Gastroesophageal sphincter (tissue), 4 donors: Measurements from ENCODE around the gene HSP90AB1. TPM values are rescaled to one million over a fixed set of nuclear protein-coding genes. Genes with fewer than 3 reads are reported as not detected.

Experiments
- ATAC-seq: fragments of 150-250 bp; one replicate; pipeline ENCODE4 v1.9.1; 2016; ENCODE audit warnings: mild to moderate bottlenecking, moderate library complexity
- H3K27ac ChIP-seq, 4 donors: fragments of 200-600 bp; sonication (generic) in 3 of 4; 1 replicate in 3 of 4; 2 replicates in 1 of 4; pipeline ENCODE4 v1.5.1; 2016 to 2019
- H3K27me3 ChIP-seq: fragments of 200-600 bp; sonication (generic); one replicate; pipeline ENCODE4 v1.5.1; 2019
- H3K36me3 ChIP-seq, 2 donors: fragments of 200-600 bp; sonication (generic); one replicate each; pipeline ENCODE4 v1.5.1; 2019; ENCODE audit warnings: control low read depth in 1 of 2
- H3K4me1 ChIP-seq, 3 donors: fragments of 200-600 bp; sonication (generic); 1 replicate in 2 of 3; 2 replicates in 1 of 3; pipeline ENCODE4 v1.5.1; 2016 to 2019; ENCODE audit warnings: control low read depth in 2 of 3
- H3K4me3 ChIP-seq, 2 donors: fragments of 200-600 bp; sonication (generic); one replicate each; pipeline ENCODE4 v1.5.1; 2019; ENCODE audit warnings: mild to moderate bottlenecking in 1 of 2, moderate library complexity in 1 of 2
- H3K9me3 ChIP-seq, 3 donors: fragments of 200-600 bp; sonication (generic); one replicate each; pipeline ENCODE4 v1.5.1; 2017 to 2019; ENCODE audit warnings: control low read depth in 2 of 3
- CTCF ChIP-seq, 4 experiments: fragments of 200-600 bp in 2 of 4; fragments of 450-650 bp in 2 of 4; sonication (generic) in 1 of 4; IDR thresholded peaks; one replicate each; pipeline ENCODE4 v1.5.1; 2017 to 2019; ENCODE audit warnings: antibody characterized with exemption in 4 of 4, mild to moderate bottlenecking in 2 of 4, moderate library complexity in 2 of 4
- EP300 ChIP-seq: sonication (generic); formaldehyde crosslinking; IDR thresholded peaks from one replicate; pipeline ENCODE4 v1.6.1; 2017; ENCODE audit warnings: antibody characterized with exemption, mild to moderate bottlenecking
- POLR2A ChIP-seq, 2 donors: fragments of 450-650 bp; IDR thresholded peaks; one replicate each; pipeline ENCODE4 v1.6.1; 2017; ENCODE audit warnings: antibody characterized with exemption in 2 of 2, mild to moderate bottlenecking in 2 of 2, moderate library complexity in 1 of 2
- POLR2AphosphoS5 ChIP-seq: sonication (generic); formaldehyde crosslinking; IDR thresholded peaks from one replicate; pipeline ENCODE4 v1.6.1; 2017; ENCODE audit warnings: antibody characterized with exemption
- WGBS, 2 donors: methylation state at CpG; one replicate each; pipeline ENCODE4 v1.1.5; 2018; ENCODE audit warnings: low coverage in 1 of 2; 5-methylcytosine and 5-hydroxymethylcytosine counted together
- total RNA-seq, 4 donors: library from RNA; depleted of rRNA; stranded (reverse); fragments of >200 nt; gene quantifications; one replicate each; pipeline ENCODE4 v1.1.0, GENCODE V29; 2016

Gene HSP90AB1
- total RNA-seq, 4 donors from 2014 or later = 553 to 749 (median 626) TPM

GRCh38 chr6:44286747-44287146, 39.8 kb downstream of the HSP90AB1 start:
- Histone ChIP-seq H3K4me3 (no peak overlapping the region), H3K27me3 (peaks cover 89% of the 10 kb centered on the region), H3K4me1 (no peaks in the 10 kb centered on the region), H3K9me3 (no peaks in the 10 kb centered on the region), H3K36me3 (no peaks in the 10 kb centered on the region), H3K27ac (no peak overlapping the region)
- 40 to 50% methylated on average over 1 to 2 of the region's 2 CpGs for WGBS, 2 donors
- TF ChIP-seq EP300 = no peak
- no peak for TF ChIP-seq CTCF (IDR thresholded peaks at IDR 0.05)
- TF ChIP-seq POLR2AphosphoS5 = no peak
- TF ChIP-seq POLR2A (IDR thresholded peaks at IDR 0.05) = no peak
- no peak for ATAC-seq

DNA sequence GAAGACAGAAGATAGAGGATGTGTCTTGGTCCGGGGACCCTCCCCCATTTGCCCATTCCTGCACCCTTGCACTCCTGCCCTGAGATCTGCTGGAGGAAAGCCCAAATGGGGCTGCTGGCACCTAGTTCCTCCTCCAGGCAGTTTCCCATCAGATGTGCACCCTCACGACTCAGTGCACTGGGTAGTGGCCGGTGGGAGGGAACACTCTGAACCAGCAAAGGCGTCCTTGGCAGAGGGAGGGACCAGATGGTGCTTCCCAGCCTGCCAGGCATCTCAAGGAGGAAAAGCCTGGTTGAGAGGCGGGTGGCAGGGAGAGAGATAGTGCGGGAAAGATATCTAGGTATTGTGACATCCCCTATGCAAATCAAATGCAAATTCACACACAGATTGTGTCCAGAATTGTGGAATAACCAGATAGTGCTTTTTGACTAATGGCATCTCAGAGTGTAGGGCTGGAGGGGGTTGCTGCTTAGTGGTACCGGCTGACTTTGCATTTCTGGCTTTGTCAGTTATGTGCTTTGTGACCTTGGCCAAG, 42.9 kb downstream of the HSP90AB1 start:
- H3K4me1 ChIP-seq = no peaks in the 10 kb centered on the region
- H3K4me3 ChIP-seq = no peak overlapping the region
- H3K9me3 ChIP-seq = no peaks in the 10 kb centered on the region
- TF ChIP-seq POLR2A (IDR thresholded peaks at IDR 0.05) (no peak), POLR2AphosphoS5 (no peak), CTCF (IDR thresholded peaks at IDR 0.05) (no peak), EP300 (no peak)
- H3K36me3 ChIP-seq = no peaks in the 10 kb centered on the region
- no peak overlapping the region for H3K27ac ChIP-seq
- H3K27me3 ChIP-seq = peaks cover 100% of the 10 kb centered on the region
- WGBS, 2 donors = 62 to 65% methylated on average over 2 to 4 of the region's 7 CpGs
- no peak for ATAC-seq

DNA sequence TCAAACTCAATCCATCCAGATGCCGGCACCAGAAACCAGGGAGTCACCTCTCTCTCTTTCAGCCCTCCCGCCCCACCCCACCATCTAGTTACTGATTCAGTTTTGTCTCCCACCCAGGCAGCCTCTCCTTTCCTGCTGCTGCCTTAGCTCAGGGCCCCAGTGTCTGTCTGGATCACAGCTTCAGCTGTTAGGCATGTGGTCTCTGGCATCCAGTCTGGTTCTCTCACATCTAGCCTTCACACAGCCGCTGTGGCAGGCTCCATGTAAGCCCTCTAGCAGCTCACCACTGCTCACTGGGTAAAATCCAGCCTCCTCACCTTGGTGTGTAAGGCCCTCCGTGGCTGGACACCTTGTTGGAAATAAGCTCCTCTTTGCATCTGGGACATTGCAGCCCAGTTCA, 44.9 kb downstream of the HSP90AB1 start:
- WGBS, 2 donors = 38% methylated on average over 2 of the region's 4 CpGs; no CpG with 5 or more reads in 1 of the 2 donors
- ATAC-seq = no peak
- Histone ChIP-seq H3K9me3 (no peaks in the 10 kb centered on the region), H3K36me3 (no peaks in the 10 kb centered on the region), H3K4me3 (no peak overlapping the region), H3K4me1 (peaks cover 0 to 2% (median 0%) of the 10 kb centered on the region in 3 donors), H3K27ac (no peak overlapping the region), H3K27me3 (peaks cover 100% of the 10 kb centered on the region)
- no peak for TF ChIP-seq POLR2A (IDR thresholded peaks at IDR 0.05)
- no peak for TF ChIP-seq EP300
- TF ChIP-seq CTCF (IDR thresholded peaks at IDR 0.05) = no peak
- TF ChIP-seq POLR2AphosphoS5 = no peak

- Histone ChIP-seq H3K27me3 (peaks cover 100% of the 10 kb centered on the region), H3K36me3 (no peaks in the 10 kb centered on the region), H3K27ac (no peak overlapping the region), H3K9me3 (no peaks in the 10 kb centered on the region), H3K4me3 (no peak overlapping the region), H3K4me1 (peaks cover 0 to 12% (median 10%) of the 10 kb centered on the region in 3 donors)
- 72% methylated on average over 3 of the region's 4 CpGs; no CpG with 5 or more reads in 1 of the 2 donors for WGBS, 2 donors
- TF ChIP-seq POLR2AphosphoS5 = no peak
- TF ChIP-seq POLR2A (IDR thresholded peaks at IDR 0.05) = no peak
- no peak for TF ChIP-seq EP300
- TF ChIP-seq CTCF (IDR thresholded peaks at IDR 0.05) = no peak
- no peak for ATAC-seq
Observed at GRCh38 chr6:44292661-44293365, 45.9 kb downstream of the HSP90AB1 start.
